NCI-H510A treated with DMSO at 0.1 percent for 48 hours (cell line): ENCODE measurements around the gene ZNF407.

ENCODE experiments used
- DNase-seq: peaks from one replicate; lab custom pipeline; 2025; lab: John Stamatoyannopoulos, UW

The ZNF407 gene

DNA sequence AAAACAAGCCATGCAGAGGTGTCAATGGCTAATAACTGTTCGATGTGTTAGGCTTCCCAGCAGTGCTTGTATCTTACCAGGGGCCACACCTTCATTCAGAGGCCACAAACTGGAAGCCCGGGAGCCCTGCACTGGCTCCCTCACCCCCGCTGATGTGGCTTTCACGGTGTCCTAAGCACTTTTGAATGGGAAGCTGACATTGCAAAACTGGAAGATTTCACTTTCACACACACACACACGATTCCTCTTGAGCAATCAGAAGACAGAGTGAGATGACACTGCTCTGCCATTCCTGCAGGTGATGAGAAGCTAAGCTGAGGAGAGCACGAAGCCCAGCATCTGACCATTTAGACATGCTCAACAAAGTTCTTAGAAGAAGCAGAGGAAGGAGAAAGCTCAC lies 8.6 kb upstream of the ZNF407 start:
- no peak for DNase-seq

- DNase-seq = no peak
Measured at GRCh38 chr18:74589811-74590210, 7.9 kb upstream of the ZNF407 start.

GRCh38 chr18:74590671-74591070 lies 7.0 kb upstream of the ZNF407 start:
- DNase-seq = no peak

DNA sequence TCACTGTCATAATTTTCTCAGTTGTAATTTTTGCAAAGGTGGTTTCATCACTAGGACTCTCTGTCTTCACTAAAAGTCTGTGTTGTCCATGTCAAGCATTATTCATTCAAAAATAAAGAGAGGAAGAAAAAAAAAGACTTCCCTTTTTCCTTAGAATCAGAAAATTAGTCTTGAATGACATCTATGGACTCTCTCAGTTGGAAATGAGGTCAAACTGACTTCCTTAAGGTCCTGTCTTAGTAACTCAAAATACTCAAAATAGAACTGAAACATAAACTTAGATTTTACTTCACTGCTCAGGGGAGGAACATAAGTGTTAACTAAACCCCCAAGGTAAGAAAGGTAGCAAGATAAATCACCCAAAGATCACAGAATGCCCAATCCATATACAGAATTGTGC lies 2.2 kb upstream of the ZNF407 start:
- DNase-seq = no peak

DNA sequence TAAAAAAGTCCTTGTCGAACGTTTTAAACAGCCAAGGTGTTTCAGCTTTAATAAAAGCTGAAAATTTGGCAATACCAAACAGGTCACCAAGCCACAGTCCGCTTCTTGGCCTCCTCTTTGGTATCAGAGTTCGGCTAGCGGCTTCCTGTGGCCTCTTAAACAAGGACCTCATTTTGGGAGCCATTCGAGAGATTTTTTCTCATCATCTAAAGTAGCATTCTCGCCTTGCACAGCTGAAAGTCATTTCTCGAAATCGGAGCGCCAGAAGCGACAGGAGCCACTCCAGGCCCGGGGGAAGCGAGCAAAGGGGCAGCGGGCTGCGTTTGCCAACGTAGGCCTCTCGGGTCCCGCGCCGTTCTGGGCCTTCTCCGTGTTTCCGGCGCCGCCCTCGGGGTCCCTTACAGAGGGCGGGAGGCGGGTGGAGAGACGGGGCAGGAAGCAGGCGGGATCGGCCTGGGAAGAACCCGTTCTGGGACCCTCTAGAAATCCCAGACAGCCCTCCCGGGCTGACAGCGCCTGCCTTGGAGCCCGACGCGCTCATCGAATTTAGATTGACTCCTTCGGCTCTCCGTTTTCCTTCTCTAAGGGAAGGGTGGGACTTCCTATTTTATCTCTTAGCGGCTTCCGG lies 522 bp upstream of the ZNF407 start:
- DNase-seq = peak; percentile 99

DNA sequence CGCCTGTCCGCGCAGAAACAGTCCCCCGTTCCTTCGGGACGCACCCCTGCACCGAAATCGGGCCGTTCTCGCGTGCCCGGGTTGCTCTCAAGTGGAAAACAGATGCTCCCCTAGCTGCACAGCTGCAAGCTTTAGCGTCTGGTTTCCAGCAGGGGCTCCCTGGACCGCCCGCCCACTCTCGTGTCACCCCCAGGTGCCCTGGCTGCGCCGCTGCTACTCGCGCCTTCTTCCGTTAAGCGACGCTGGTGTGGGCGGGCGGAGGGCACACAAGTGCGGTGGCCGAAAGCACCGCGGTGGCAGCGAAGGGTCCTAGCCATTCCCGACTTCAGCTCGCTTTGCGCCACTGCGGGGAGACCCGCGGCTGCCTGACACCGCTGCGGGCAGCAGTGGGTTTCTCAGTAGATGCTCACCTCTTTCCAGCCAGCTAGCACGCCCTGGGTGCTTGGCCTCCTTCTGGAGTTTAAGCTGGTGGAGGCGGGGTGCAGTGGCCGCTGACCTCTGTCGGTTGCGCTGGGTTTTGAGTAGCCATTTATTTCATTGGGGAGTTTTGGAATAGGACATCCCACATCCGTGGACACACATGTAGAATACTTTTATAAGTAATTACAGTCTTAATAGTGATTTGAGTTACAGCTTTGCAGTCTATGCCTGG lies 806 bp downstream of the ZNF407 start:
- DNase-seq = peak; percentile 95

DNA sequence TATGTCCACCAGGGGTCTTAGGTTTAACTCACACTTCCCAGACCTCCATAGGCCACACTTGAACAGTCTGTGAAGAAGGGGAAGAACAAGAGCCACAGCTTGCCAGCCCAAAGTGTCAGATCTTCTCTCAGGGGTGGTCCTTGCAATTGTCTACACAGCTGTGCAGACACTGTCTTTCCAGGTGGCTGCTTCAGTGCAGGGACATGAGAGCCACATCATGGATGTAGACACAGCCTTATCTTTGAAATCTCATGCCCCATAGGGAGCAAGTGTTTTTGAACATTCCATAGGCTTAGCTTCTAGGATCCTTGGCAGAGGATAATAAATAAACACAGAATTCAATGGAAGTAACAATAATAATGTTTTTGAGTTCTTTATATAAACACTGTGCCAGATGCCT lies 6.7 kb downstream of the ZNF407 start:
- DNase-seq = no peak

DNA sequence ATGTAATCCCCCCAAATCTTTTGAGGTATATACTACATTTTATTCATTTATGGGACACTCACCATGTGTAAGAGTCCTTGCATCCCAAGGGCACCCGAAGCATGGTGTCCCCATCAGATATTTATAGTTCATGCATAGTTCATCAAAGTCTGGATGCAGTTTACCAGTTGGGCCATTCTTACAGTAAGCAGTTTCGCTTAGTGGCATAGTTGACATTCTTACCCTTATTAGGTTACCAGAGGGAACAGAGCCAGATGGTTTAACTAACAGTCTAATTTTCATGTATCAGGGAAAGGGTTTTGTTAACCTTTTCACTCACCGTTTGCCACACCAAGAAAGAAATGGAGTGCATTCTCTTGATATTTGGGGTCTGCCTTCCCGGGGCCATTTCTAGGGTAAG lies 7.1 kb downstream of the ZNF407 start:
- no peak for DNase-seq

- DNase-seq = no peak
Measured at GRCh38 chr18:74608681-74609080, 11.0 kb downstream of the ZNF407 start.

GRCh38 chr18:74609535-74609934 lies 11.9 kb downstream of the ZNF407 start:
- no peak for DNase-seq

- DNase-seq = no peak
Measured at GRCh38 chr18:74610051-74610615, 12.5 kb downstream of the ZNF407 start.

DNA sequence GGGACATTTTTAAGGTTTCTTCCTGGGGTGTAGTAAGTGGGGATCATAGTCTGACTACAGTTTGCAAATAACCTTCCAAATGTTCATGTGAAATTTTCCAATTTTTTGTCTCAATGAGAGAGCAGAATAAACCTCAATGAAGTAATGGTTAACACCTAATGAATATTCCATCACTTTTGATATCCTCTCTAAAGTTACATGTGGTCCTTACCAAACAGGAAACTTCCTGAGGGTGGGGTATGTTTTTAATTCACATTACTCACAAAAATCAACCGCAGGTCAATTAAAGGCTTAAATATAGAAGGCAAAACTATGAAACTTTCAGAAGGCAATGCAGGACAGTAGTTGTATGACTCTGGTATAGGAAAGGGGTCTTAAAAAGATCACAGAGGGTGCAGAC lies 13.2 kb downstream of the ZNF407 start:
- no peak for DNase-seq

- no peak for DNase-seq
Measured at GRCh38 chr18:74611765-74612164, 14.1 kb downstream of the ZNF407 start.

GRCh38 chr18:74613381-74613780 lies 15.7 kb downstream of the ZNF407 start:
- no peak for DNase-seq

DNA sequence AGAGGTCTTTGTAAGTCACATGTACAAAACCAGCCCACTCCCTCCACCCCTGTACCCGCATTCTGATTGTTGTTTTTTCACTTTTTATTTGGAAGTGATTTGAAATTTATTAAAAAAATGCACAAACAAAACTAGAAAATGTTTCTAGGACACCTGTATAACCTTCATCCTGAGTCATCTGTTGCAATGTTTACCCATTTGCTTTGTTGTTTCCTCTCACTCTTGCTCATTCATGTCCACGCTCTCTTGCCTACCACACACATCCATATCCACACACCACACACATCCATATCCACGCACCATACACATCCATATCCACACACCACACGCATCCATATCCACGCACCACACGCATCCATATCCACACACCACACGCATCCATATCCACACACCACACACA lies 18.8 kb downstream of the ZNF407 start:
- no peak for DNase-seq

DNA sequence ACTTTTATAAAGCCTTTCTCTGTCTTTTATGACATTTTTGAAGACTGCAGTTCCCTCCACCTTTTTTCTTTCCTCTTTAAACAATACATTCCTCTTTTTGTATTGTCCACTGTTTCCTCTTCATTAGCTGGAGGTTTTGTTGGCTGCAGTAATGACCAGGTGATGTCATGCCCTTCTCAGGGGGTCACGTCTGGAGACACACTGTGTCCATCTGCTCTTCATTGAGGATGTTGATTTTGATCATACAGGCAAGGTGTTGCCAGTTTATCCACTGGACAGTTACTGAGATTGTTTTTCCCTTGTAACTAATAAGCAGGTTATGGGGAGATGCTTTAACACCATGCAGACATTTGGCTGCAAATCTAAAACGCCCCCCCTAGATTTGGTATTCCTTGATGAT lies 19.8 kb downstream of the ZNF407 start:
- DNase-seq = no peak

GRCh38 chr18:74622072-74622471 lies 24.4 kb downstream of the ZNF407 start:
- no peak for DNase-seq

DNA sequence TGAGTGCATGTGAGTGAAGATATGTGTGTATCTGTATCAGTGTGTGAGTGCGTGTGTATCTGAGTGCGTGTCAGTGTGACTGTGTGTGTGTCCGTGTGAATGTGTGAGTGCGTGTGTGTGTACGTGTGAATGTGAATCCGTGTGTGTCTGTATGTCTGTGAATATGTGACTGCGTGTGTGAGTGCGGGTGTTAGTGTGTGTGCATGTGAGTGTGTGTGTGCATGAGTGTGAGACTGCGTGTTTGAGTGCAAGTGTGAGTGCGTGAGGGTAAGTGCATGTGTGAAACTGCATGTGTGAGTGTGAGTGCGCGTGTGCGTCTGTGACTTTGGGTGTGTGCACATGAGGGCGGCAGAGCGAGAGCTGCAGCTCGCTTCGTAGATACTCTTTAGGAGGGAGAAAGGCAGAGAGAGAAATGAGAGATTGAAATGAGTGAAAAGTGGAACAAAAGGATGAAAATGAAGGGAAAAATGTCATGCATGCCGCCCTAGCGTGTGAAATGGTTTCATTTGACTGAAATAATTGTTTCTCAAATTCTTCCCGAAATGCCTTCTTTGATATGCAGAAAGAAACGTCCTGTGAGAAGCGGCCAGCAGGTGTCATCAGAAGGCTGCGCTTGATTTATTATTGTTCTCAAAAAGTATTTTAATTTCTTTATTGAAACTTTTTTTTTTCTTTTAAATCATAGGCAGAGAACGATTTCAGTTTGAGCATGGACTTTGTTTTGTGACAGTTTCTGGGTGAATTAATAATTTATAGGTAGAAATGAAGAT lies 25.6 kb downstream of the ZNF407 start:
- peak; percentile 56 for DNase-seq

DNA sequence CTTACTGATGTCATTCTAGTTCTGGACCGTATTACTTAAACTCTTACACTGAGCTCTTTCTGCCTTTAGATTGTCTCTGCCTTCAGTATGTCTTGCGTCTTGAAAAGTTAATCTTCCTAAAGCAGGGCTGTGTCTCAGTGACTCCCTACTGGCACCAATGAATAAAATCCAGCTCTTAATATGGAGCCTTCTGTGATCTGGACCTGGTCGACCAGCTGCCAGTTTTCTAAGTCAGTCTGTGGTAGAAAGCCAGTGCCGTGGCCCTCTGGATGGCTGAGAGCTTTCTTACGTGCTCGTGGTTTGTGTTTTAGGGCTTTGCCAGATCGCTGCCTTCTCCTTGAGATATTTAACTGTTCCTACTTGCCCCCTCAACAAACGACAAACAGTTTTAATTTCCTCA lies 26.8 kb downstream of the ZNF407 start:
- DNase-seq = no peak

DNA sequence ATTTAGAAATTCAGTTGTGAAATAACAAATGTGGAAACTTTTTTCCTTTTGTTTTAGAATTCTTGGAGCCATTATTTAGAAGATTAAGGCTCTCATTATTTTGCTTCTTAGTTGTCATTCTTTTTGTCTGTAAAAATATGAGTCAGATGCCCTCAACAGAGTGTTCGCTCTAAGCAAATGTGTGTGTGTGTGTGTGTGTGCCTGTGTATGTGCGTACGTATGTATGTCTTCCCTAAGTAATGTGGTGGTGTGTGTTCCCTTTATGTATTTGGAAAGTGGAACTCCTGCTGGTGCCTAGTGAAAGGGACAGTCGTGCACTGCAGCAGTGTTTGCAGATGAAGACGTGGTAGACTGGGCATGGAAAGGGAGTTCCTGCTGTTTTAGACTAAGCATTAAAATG lies 27.5 kb downstream of the ZNF407 start:
- no peak for DNase-seq

GRCh38 chr18:74626049-74626874 lies 28.6 kb downstream of the ZNF407 start:
- no peak for DNase-seq

- DNase-seq = no peak
Measured at GRCh38 chr18:74630804-74631203, 33.1 kb downstream of the ZNF407 start.
